HCT116 (cell line): ENCODE results near the gene EPHA4. TPM values are rescaled to one million over a fixed set of nuclear protein-coding genes. Genes with fewer than 3 reads are reported as not detected.

ENCODE experiments used
- ATAC-seq: fragments of 200-7000 bp; cut with Tn5 transposase; 2 replicates; pipeline ENCODE4 v1.9.1; 2020; ENCODE audit warnings: mild to moderate bottlenecking, moderate library complexity
- BruUV-seq: library from RNA; stranded (reverse); fragments of 400-500 nt; replicated peaks from 2 replicates; lab custom pipeline; 2021; lab: Mats Ljungman, UMichigan
- CTCF ChIA-PET: fragments of 300-600 bp; sonication (Branson Sonifier 250); formaldehyde crosslinking; loops from one replicate; lab custom pipeline; 2021; ENCODE audit warnings: antibody characterized with exemption; lab: Charles Lee
- POLR2A ChIA-PET: fragments of 300-600, 350-600 bp; sonication (Branson Sonifier 250); formaldehyde crosslinking; loops from one replicate; lab custom pipeline; 2021; ENCODE audit warnings: antibody characterized with exemption; lab: Charles Lee
- RAD21 ChIA-PET, 2 experiments: fragments of 300-600 bp; sonication (Branson Sonifier 250); formaldehyde crosslinking; loops; one replicate each; lab custom pipeline; 2023; ENCODE audit warnings: low total read pairs in 2 of 2; ENCODE audit not compliant: uncharacterized antibody in 2 of 2, unreplicated experiment in 2 of 2, low non-redundant PET in 1 of 2; lab: Charles Lee
- DNase-seq: peaks from one replicate; pipeline ENCODE4 v3.0.0-alpha.2; 2010; ENCODE audit warnings: low read depth, low spot score
- H2AFZ ChIP-seq: fragments of 200-600 bp; shearing (Covaris generic), sonication (generic); 2 replicates; pipeline ENCODE4 v1.6.1; 2017; ENCODE audit warnings: low read depth, mixed run types, mixed read lengths, antibody characterized with exemption, low read length; ENCODE audit not compliant: poor library complexity, severe bottlenecking
- H3K27ac ChIP-seq: 2 replicates; pipeline ENCODE4 v1.5.1; 2012; ENCODE audit warnings: low read depth, low read length
- H3K27me3 ChIP-seq: fragments of 200-600 bp; sonication (generic); 2 replicates; pipeline ENCODE4 v1.6.1; 2016; ENCODE audit warnings: mixed run types, low read length, mixed read lengths; ENCODE audit not compliant: insufficient read depth
- H3K36me3 ChIP-seq, 2 experiments: fragments of 200-500 bp in 1 of 2; fragments of 200-600 bp in 1 of 2; sonication (Bioruptor generic) in 1 of 2; sonication (generic) in 1 of 2; 2 replicates each; pipeline versions ENCODE4 v1.5.1 to v1.6.1; 2014 to 2016; ENCODE audit warnings: low read length in 2 of 2, inconsistent platforms in 1 of 2, mixed read lengths in 1 of 2, mixed run types in 1 of 2; ENCODE audit not compliant: insufficient read depth in 2 of 2, control insufficient read depth in 1 of 2
- H3K4me1 ChIP-seq, 2 experiments: fragments of 200-600 bp in 1 of 2; sonication (generic) in 1 of 2; 2 replicates each; pipeline versions ENCODE4 v1.5.1 to v1.6.1; 2012 to 2017; ENCODE audit warnings: low read length in 2 of 2, inconsistent platforms in 1 of 2, mild to moderate bottlenecking in 1 of 2, mixed read lengths in 1 of 2, mixed run types in 1 of 2, moderate library complexity in 1 of 2; ENCODE audit not compliant: insufficient read depth in 2 of 2, control insufficient read depth in 1 of 2
- H3K4me2 ChIP-seq: fragments of 200-600 bp; sonication (generic); 2 replicates; pipeline ENCODE4 v1.6.1; 2017; ENCODE audit warnings: mixed run types, low read length, mixed read lengths
- H3K4me3 ChIP-seq, 2 experiments: fragments of 200-600 bp in 1 of 2; sonication (generic) in 1 of 2; replicated peaks in 1 of 2; 2 replicates each; pipeline ENCODE4 v1.5.1; 2011 to 2016; ENCODE audit warnings: low read length in 2 of 2, control low read depth in 1 of 2, low read depth in 1 of 2, mild to moderate bottlenecking in 1 of 2, mixed read lengths in 1 of 2, mixed run types in 1 of 2
- H3K79me2 ChIP-seq: fragments of 200-600 bp; sonication (generic); 2 replicates; pipeline ENCODE4 v1.6.1; 2017; ENCODE audit warnings: mild to moderate bottlenecking, mixed run types, low read length, moderate library complexity, mixed read lengths; ENCODE audit not compliant: insufficient read depth
- H3K9ac ChIP-seq: fragments of 200-600 bp; sonication (generic); 2 replicates; pipeline ENCODE4 v1.6.1; 2016; ENCODE audit warnings: low read length, mixed read lengths
- H3K9me2 ChIP-seq: fragments of 200-600 bp; sonication (generic), shearing (Covaris generic); 2 replicates; pipeline ENCODE4 v1.6.1; 2017; ENCODE audit warnings: mixed run types, mild to moderate bottlenecking, moderate library complexity; ENCODE audit not compliant: insufficient read depth
- H3K9me3 ChIP-seq, 2 experiments: fragments of 200-500 bp in 1 of 2; fragments of 200-600 bp in 1 of 2; sonication (Bioruptor generic) in 1 of 2; sonication (generic) in 1 of 2; 2 replicates each; pipeline ENCODE4 v1.6.1; 2014 to 2017; ENCODE audit warnings: low read length in 2 of 2, mixed read lengths in 2 of 2, inconsistent platforms in 1 of 2, low read depth in 1 of 2, mild to moderate bottlenecking in 1 of 2, mixed run types in 1 of 2, moderate library complexity in 1 of 2; ENCODE audit not compliant: control insufficient read depth in 1 of 2, insufficient read depth in 1 of 2
- H4K20me1 ChIP-seq: fragments of 200-600 bp; sonication (generic), shearing (Covaris generic); 2 replicates; pipeline ENCODE4 v1.6.1; 2017; ENCODE audit warnings: mixed run types, mild to moderate bottlenecking, moderate library complexity; ENCODE audit not compliant: insufficient read depth
- CEBPB ChIP-seq: IDR thresholded peaks from 2 replicates; pipeline ENCODE4 v1.6.1; 2012; ENCODE audit warnings: low read depth
- EZH2 ChIP-seq: fragments of 200-600 bp; sonication (generic); IDR thresholded peaks from 2 replicates; pipeline ENCODE4 v1.6.1; 2017; ENCODE audit warnings: antibody characterized with exemption, mixed run types
- POLR2AphosphoS5 ChIP-seq: IDR thresholded peaks from 2 replicates; pipeline ENCODE4 v1.6.1; 2011; ENCODE audit warnings: mild to moderate bottlenecking, low read depth, low read length, moderate library complexity
- SIN3A ChIP-seq: IDR thresholded peaks from 2 replicates; pipeline ENCODE4 v1.6.1; 2012; ENCODE audit warnings: low read depth
- SP1 ChIP-seq: IDR thresholded peaks from 2 replicates; pipeline ENCODE4 v1.6.1; 2012; ENCODE audit warnings: low read depth
- ZBTB33 ChIP-seq: IDR thresholded peaks from 2 replicates; pipeline ENCODE4 v1.6.1; 2011; ENCODE audit warnings: mild to moderate bottlenecking, low read length, moderate library complexity; ENCODE audit not compliant: insufficient replicate concordance; ENCODE audit errors: extremely low read depth
- ZNF274 ChIP-seq: fragments of 200-500 bp; sonication (Bioruptor generic); IDR thresholded peaks from 2 replicates; pipeline ENCODE4 v1.6.1; 2014; ENCODE audit warnings: mild to moderate bottlenecking, low read depth, low read length, inconsistent platforms
- intact Hi-C: fragments of 100-400 bp; cut with micrococcal nuclease; formaldehyde crosslinking; loops from 2 replicates; pipeline ENCODE4 v1.10.0; 2022
- total RNA-seq: library from RNA; stranded (reverse); gene quantifications from one replicate; pipeline ENCODE4 v1.2.1, GENCODE V29; 2021; ENCODE audit not compliant: unreplicated experiment

The EPHA4 gene
- total RNA-seq, 1 experiment from 2014 or later, result 3.5 TPM

- POLR2A ChIA-PET, result no interaction called here
- TF ChIP-seq CEBPB (no peak), SIN3A (no peak), EZH2 (no peak), ZNF274 (no peak), SP1 (no peak), POLR2AphosphoS5 (no peak)
- no peak for ATAC-seq
- no peaks in the 10 kb centered on the region for H4K20me1 ChIP-seq
- no peaks in the 10 kb centered on the region for H3K9me2 ChIP-seq
- no peak overlapping the region for H3K27ac ChIP-seq
- intact Hi-C loops, result no loop called here
- CTCF ChIA-PET, result no interaction called here
- no peak overlapping the region for H3K4me2 ChIP-seq
- no peak overlapping the region for H3K4me3 ChIP-seq
- H2AFZ ChIP-seq, result no peak overlapping the region
- peaks cover 2 to 14% of the 10 kb centered on the region in 2 experiments; a peak in 2 of 4 replicates for H3K4me1 ChIP-seq
- no peaks in the 10 kb centered on the region for H3K79me2 ChIP-seq
- RAD21 ChIA-PET, result no interaction called here
- H3K9ac ChIP-seq, result no peak overlapping the region
- H3K9me3 ChIP-seq, result no peaks in the 10 kb centered on the region
- H3K36me3 ChIP-seq, result no peaks in the 10 kb centered on the region
- no TSS peak for BruUV-seq
- H3K27me3 ChIP-seq, result no peaks in the 10 kb centered on the region
- no peak for DNase-seq
Observed at GRCh38 chr2:221447310-221447709, 124.8 kb downstream of the EPHA4 start.

GRCh38 chr2:221446140-221446539 is 126.0 kb downstream of the EPHA4 start:
- H4K20me1 ChIP-seq, result no peaks in the 10 kb centered on the region
- ATAC-seq, result no peak
- TF ChIP-seq SP1 (no peak), ZBTB33 (no peak), POLR2AphosphoS5 (no peak), SIN3A (no peak)
- TF ChIP-seq, all 23 proteins: peak for 0
- H3K79me2 ChIP-seq, result no peaks in the 10 kb centered on the region
- no peak overlapping the region for H2AFZ ChIP-seq
- no peak overlapping the region for H3K9ac ChIP-seq
- no TSS peak for BruUV-seq
- POLR2A ChIA-PET, result no interaction called here
- H3K27me3 ChIP-seq, result no peaks in the 10 kb centered on the region
- H3K4me2 ChIP-seq, result no peak overlapping the region
- H3K27ac ChIP-seq, result no peak overlapping the region
- CTCF ChIA-PET, result no interaction called here
- H3K4me1 ChIP-seq, result peaks cover 2 to 14% of the 10 kb centered on the region in 2 experiments; a peak in 2 of 4 replicates
- H3K36me3 ChIP-seq, result no peaks in the 10 kb centered on the region
- RAD21 ChIA-PET, result no interaction called here
- DNase-seq, result no peak
- no peaks in the 10 kb centered on the region for H3K9me3 ChIP-seq
- intact Hi-C loops, result no loop called here
- no peaks in the 10 kb centered on the region for H3K9me2 ChIP-seq
- H3K4me3 ChIP-seq, result no peak overlapping the region
